Right lobe of liver (tissue), 4 donors: ENCODE results near the gene PCDHGC4.

ENCODE experiments used
- POLR2A ChIP-seq: fragments of 450-650 bp; IDR thresholded peaks from one replicate; pipeline ENCODE4 v1.6.1; 2017; ENCODE audit warnings: antibody characterized with exemption, mild to moderate bottlenecking
- TF ChIP-seq, protein P1 (sequence below), 4 donors: fragments of 200-600 bp in 3 of 4; fragments of 450-650 bp in 1 of 4; IDR thresholded peaks; one replicate each; pipeline versions ENCODE4 v1.5.1 to v1.8.0; 2016 to 2022; ENCODE audit warnings: antibody characterized with exemption in 4 of 4, mild to moderate bottlenecking in 2 of 4
- donor health status: DM: no; HTN: no; CAD: no.
- donor health status: DM: no; HTN: no; CAD: no.
- donor health status: DM: no; HTN: yes; CAD: no.

DNA sequence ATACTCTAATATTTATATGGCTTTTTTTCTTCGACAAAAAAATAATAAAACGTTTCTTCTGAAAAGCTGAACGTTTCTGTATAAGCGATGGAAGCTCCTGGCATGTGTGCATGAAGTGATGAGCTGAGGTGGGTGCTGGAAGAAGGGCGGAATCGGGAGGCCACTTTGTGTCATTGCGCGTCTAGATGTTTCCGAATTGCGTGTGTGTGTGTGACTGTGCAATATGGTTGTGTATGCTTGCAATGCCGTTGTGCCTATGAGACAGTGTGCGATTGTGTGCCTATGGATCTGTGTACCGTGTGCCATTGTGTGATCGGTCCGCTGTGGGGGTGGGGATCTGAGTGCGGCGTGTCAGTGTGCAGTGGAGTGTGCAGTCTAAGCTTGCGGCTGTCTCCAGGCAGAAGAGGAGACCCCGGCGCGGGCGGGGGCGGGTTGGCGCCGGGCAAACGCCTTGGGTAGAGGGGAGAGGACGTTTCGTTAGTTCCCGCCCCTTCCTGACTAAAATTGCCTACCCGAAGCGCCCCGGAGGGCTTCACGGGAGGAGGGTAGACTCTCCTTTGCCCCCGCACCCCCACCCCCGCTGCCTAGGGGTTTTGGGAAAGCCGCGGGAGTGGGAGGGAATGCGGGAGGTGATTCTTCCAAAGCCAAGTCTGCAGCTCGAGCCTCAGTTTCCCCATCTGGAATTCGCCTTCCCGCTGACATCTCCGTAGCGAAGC lies 28.2 kb downstream of the PCDHGC4 start:
- TF ChIP-seq, protein P1, sequence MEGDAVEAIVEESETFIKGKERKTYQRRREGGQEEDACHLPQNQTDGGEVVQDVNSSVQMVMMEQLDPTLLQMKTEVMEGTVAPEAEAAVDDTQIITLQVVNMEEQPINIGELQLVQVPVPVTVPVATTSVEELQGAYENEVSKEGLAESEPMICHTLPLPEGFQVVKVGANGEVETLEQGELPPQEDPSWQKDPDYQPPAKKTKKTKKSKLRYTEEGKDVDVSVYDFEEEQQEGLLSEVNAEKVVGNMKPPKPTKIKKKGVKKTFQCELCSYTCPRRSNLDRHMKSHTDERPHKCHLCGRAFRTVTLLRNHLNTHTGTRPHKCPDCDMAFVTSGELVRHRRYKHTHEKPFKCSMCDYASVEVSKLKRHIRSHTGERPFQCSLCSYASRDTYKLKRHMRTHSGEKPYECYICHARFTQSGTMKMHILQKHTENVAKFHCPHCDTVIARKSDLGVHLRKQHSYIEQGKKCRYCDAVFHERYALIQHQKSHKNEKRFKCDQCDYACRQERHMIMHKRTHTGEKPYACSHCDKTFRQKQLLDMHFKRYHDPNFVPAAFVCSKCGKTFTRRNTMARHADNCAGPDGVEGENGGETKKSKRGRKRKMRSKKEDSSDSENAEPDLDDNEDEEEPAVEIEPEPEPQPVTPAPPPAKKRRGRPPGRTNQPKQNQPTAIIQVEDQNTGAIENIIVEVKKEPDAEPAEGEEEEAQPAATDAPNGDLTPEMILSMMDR (IDR thresholded peaks at IDR 0.05), result no peak
- no peak for TF ChIP-seq POLR2A
